Measurements from ENCODE around the gene ZNF428.
"Not testable (repeated sequence)": the region's sequence is repeated elsewhere in the genome, so short reads cannot be mapped to it uniquely, and the experiment has no call there.

The ZNF428 gene

DNA sequence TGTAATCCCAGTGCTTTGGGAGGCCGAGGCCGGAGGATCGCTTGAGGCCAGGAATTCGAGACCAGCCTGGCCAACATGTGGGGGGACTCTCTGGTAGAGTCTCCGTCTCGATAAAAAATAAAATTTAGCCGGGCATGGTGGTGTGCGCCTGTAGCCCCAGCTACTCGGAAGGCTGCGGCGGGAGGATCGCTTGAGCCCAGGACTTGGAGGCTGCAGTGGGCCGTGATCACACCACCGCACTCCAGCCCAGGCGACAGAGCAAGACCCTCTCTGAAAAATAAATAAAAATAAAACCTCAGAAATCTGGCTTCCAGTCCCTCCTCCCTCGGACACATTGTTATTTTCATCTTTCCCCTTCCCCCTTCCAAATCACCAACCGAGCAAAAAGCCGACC, 23.8 kb downstream of the ZNF428 start:
- no peaks in the 10 kb centered on the region for H3K27me3 ChIP-seq (replicated peaks; ENCODE audit: control insufficient read depth, insufficient read depth, low read length, poor library complexity, severe bottlenecking)
- no peak for DNase-seq
- H3K27ac ChIP-seq (ENCODE audit: insufficient read depth, low read length, poor library complexity, severe bottlenecking), result peak overlapping the region; percentile 97
- H3K9me3 ChIP-seq (ENCODE audit: control insufficient read depth, low read length), result no peaks in the 10 kb centered on the region
- peaks cover 31% of the 10 kb centered on the region for H3K36me3 ChIP-seq (ENCODE audit: control insufficient read depth, insufficient read depth, low read length)
- peak overlapping the region; percentile 79 for H3K4me3 ChIP-seq (ENCODE audit: insufficient read depth, low read depth, low read length, poor library complexity, severe bottlenecking)
- H3K4me1 ChIP-seq (ENCODE audit: control insufficient read depth, insufficient read depth, low read length, poor library complexity, severe bottlenecking), result peaks cover 23% of the 10 kb centered on the region

GRCh38 chr19:43594710-43595604, 24.5 kb downstream of the ZNF428 start:
- Histone ChIP-seq H3K9me3 (ENCODE audit: control insufficient read depth, low read length) (no peaks in the 10 kb centered on the region), H3K36me3 (ENCODE audit: control insufficient read depth, insufficient read depth, low read length) (peaks cover 31% of the 10 kb centered on the region), H3K27ac (ENCODE audit: insufficient read depth, low read length, poor library complexity, severe bottlenecking) (peak overlapping the region; percentile 97), H3K4me1 (ENCODE audit: control insufficient read depth, insufficient read depth, low read length, poor library complexity, severe bottlenecking) (peaks cover 23% of the 10 kb centered on the region), H3K4me3 (ENCODE audit: insufficient read depth, low read depth, low read length, poor library complexity, severe bottlenecking) (peak overlapping the region; percentile 79), H3K27me3 (replicated peaks; ENCODE audit: control insufficient read depth, insufficient read depth, low read length, poor library complexity, severe bottlenecking) (no peaks in the 10 kb centered on the region)
- peak; percentile 54 to 67 (median 63) for DNase-seq

DNA sequence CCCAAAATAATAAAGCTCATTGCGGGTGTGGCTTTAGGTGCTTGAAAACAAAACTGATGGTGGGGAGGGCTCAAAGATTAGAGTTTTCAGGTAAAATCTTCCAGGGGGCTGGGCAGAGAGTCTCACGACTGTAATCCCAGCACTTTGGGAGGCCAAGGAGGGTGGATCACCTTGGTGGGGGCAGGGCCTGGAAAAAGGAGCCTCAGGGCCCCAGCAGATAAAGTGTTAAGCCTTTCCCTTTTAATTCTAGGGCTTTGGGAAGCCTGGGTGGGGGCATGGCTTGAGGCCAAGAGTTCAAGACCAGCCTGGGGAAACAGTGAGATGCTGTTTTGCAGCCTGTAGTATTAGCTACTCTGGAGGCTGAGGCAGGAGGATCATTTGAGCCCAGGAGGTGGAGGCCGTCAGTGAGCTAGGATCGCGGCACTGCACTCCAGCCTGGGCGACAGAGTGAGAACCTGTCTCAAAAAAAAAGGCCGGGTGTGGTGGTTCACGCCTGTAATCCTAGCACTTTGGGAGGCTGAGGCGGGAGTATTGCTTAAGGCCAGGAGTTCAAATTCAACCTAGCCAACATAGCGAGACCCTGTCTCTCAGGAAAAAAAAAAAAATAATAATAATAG, 25.2 kb downstream of the ZNF428 start:
- H3K4me3 ChIP-seq (ENCODE audit: insufficient read depth, low read depth, low read length, poor library complexity, severe bottlenecking), result peak overlapping the region; percentile 79
- H3K36me3 ChIP-seq (ENCODE audit: control insufficient read depth, insufficient read depth, low read length), result peaks cover 26% of the 10 kb centered on the region
- DNase-seq, result no peak
- H3K4me1 ChIP-seq (ENCODE audit: control insufficient read depth, insufficient read depth, low read length, poor library complexity, severe bottlenecking), result peaks cover 23% of the 10 kb centered on the region
- no peaks in the 10 kb centered on the region for H3K9me3 ChIP-seq (ENCODE audit: control insufficient read depth, low read length)
- H3K27me3 ChIP-seq (replicated peaks; ENCODE audit: control insufficient read depth, insufficient read depth, low read length, poor library complexity, severe bottlenecking), result no peaks in the 10 kb centered on the region
- H3K27ac ChIP-seq (ENCODE audit: insufficient read depth, low read length, poor library complexity, severe bottlenecking), result peak overlapping the region; percentile 97

GRCh38 chr19:43592800-43593350, 26.6 kb downstream of the ZNF428 start:
- Histone ChIP-seq H3K4me3 (ENCODE audit: insufficient read depth, low read depth, low read length, poor library complexity, severe bottlenecking) (no peak overlapping the region), H3K9me3 (ENCODE audit: control insufficient read depth, low read length) (no peaks in the 10 kb centered on the region), H3K4me1 (ENCODE audit: control insufficient read depth, insufficient read depth, low read length, poor library complexity, severe bottlenecking) (peaks cover 19% of the 10 kb centered on the region), H3K36me3 (ENCODE audit: control insufficient read depth, insufficient read depth, low read length) (peaks cover 16% of the 10 kb centered on the region), H3K27ac (ENCODE audit: insufficient read depth, low read length, poor library complexity, severe bottlenecking) (no peak overlapping the region), H3K27me3 (replicated peaks; ENCODE audit: control insufficient read depth, insufficient read depth, low read length, poor library complexity, severe bottlenecking) (no peaks in the 10 kb centered on the region)
- DNase-seq, result no peak

DNA sequence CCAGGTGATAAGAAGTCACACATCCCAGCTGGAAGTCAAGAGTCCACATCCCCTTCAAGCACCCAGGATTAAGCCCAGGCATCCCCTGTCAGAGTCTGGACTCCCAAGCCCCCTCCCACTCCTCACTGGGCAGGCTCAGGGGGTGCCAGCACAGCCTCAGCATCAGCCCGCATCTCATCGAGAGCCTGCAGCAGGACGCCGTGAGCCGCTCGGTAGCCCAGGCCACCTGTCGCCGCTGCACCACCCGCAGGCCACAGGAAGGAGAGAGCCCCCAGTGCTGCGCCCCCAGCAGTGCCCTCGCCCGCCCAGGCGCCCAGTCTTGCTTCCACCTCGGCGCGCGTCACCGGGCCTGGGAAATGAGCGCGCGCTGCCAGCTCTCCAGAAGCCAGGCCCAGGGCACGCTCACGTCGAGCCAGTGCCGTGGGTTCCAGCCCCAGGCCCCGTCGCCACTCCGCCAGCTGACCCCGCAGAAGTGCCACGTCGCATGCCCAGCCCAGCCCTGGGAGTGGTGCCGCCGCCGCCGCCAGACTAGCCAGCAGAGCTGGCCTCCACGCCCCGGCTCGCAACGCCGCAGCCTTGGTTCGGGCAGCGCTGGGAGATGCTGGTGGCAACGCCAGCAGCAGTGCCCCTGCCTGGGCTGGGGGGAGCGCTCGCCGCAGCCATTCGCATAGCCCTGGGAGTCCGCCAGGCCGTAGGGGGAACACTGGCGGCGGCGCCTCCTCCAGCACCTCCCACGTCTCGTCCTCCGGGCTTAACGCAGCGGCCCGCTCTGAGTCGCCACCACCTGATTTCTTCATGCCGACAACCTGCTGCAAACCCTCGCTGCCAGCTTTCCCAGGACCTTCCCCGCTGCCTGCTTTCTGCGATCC, 27.3 kb downstream of the ZNF428 start:
- H3K36me3 ChIP-seq (ENCODE audit: control insufficient read depth, insufficient read depth, low read length), result peaks cover 16% of the 10 kb centered on the region

DNA sequence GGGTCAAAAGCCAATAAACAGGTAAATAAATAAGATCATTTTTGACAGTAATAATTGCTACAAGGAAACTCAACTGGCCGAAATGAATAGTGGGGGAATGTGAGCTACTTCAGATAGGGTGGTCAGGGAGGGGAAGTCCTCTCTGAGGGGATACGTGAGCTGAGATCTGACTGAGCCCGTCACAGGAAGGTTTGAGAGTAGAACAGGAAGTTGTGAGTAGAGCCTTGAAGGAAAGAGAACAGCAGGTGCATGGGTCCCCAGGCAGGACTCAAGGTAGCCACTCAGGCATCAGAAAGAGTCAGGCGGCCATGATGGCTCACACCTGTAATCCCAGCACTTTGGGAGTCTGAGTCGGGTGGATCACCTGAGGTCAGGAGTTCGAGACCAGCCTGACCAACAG, 29.8 kb downstream of the ZNF428 start:
- DNase-seq, result no peak
- H3K4me3 ChIP-seq (ENCODE audit: insufficient read depth, low read depth, low read length, poor library complexity, severe bottlenecking), result no peak overlapping the region
- no peak overlapping the region for H3K27ac ChIP-seq (ENCODE audit: insufficient read depth, low read length, poor library complexity, severe bottlenecking)
- H3K27me3 ChIP-seq (replicated peaks; ENCODE audit: control insufficient read depth, insufficient read depth, low read length, poor library complexity, severe bottlenecking), result no peaks in the 10 kb centered on the region
- H3K4me1 ChIP-seq (ENCODE audit: control insufficient read depth, insufficient read depth, low read length, poor library complexity, severe bottlenecking), result no peaks in the 10 kb centered on the region
- peaks cover 16% of the 10 kb centered on the region for H3K36me3 ChIP-seq (ENCODE audit: control insufficient read depth, insufficient read depth, low read length)
- H3K9me3 ChIP-seq (ENCODE audit: control insufficient read depth, low read length), result no peaks in the 10 kb centered on the region

More for the DNA sequence above, 27.3 kb downstream of the ZNF428 start:
- H3K9me3 ChIP-seq (ENCODE audit: control insufficient read depth, low read length), result no peaks in the 10 kb centered on the region
- DNase-seq, result no peak
- no peak overlapping the region for H3K4me3 ChIP-seq (ENCODE audit: insufficient read depth, low read depth, low read length, poor library complexity, severe bottlenecking)
- peaks cover 12% of the 10 kb centered on the region for H3K4me1 ChIP-seq (ENCODE audit: control insufficient read depth, insufficient read depth, low read length, poor library complexity, severe bottlenecking)
- no peaks in the 10 kb centered on the region for H3K27me3 ChIP-seq (replicated peaks; ENCODE audit: control insufficient read depth, insufficient read depth, low read length, poor library complexity, severe bottlenecking)
- H3K27ac ChIP-seq (ENCODE audit: insufficient read depth, low read length, poor library complexity, severe bottlenecking), result no peak overlapping the region

DNA sequence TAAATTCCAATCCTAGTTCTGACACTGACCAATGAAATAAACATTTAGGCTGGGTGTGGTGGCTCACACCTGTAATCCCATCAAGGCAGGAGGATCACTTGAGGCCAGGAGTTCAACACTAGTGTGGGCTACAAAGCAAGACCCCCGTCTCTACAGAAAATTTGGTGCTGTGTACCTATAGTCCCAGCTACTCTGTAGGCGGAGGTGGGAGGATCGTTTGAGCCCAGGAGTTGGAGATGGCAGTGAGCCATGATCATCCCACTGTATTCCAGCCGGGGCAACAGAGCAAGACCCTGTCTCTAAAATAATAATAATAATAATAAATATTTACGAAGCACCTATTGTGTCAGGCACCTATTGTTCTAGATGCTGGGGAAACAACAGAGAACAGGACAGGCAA, 30.2 kb downstream of the ZNF428 start:
- peaks cover 16% of the 10 kb centered on the region for H3K36me3 ChIP-seq (ENCODE audit: control insufficient read depth, insufficient read depth, low read length)
- no peak for DNase-seq
- H3K9me3 ChIP-seq (ENCODE audit: control insufficient read depth, low read length), result no peaks in the 10 kb centered on the region
- no peaks in the 10 kb centered on the region for H3K27me3 ChIP-seq (replicated peaks; ENCODE audit: control insufficient read depth, insufficient read depth, low read length, poor library complexity, severe bottlenecking)
- no peak overlapping the region for H3K4me3 ChIP-seq (ENCODE audit: insufficient read depth, low read depth, low read length, poor library complexity, severe bottlenecking)
- no peak overlapping the region for H3K27ac ChIP-seq (ENCODE audit: insufficient read depth, low read length, poor library complexity, severe bottlenecking)
- no peaks in the 10 kb centered on the region for H3K4me1 ChIP-seq (ENCODE audit: control insufficient read depth, insufficient read depth, low read length, poor library complexity, severe bottlenecking)

DNA sequence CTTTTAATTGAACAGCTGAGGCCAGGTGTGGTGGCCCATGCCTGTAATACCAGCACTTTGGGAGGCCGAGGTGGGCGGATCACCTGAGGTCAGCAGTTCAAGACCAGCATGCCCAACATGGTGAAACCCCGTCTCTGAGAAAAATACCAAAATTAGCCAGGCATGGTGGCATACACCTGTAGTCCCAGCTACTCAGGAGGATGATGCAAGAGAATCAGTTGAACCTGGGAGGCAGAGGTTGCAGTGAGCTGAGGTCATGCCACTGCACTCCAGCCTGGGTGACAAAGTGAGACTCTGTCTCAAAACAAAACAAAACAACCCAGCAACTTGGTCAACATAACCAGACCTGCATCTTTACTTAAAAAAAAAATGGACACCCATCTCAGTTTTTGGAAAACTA, 32.4 kb downstream of the ZNF428 start:
- not testable (repeated sequence) for H3K36me3 ChIP-seq (ENCODE audit: control insufficient read depth, insufficient read depth, low read length); DNase-seq

GRCh38 chr19:43586346-43586745, 33.1 kb downstream of the ZNF428 start:
- Histone ChIP-seq H3K27me3 (replicated peaks; ENCODE audit: control insufficient read depth, insufficient read depth, low read length, poor library complexity, severe bottlenecking) (no peaks in the 10 kb centered on the region), H3K9me3 (ENCODE audit: control insufficient read depth, low read length) (no peaks in the 10 kb centered on the region), H3K4me1 (ENCODE audit: control insufficient read depth, insufficient read depth, low read length, poor library complexity, severe bottlenecking) (no peaks in the 10 kb centered on the region), H3K27ac (ENCODE audit: insufficient read depth, low read length, poor library complexity, severe bottlenecking) (no peak overlapping the region), H3K36me3 (ENCODE audit: control insufficient read depth, insufficient read depth, low read length) (peaks cover 4% of the 10 kb centered on the region), H3K4me3 (ENCODE audit: insufficient read depth, low read depth, low read length, poor library complexity, severe bottlenecking) (no peak overlapping the region)
- no peak for DNase-seq

More for the DNA sequence above, 32.4 kb downstream of the ZNF428 start:
- not testable (repeated sequence) for H3K27me3 ChIP-seq (replicated peaks; ENCODE audit: control insufficient read depth, insufficient read depth, low read length, poor library complexity, severe bottlenecking); H3K27ac ChIP-seq (ENCODE audit: insufficient read depth, low read length, poor library complexity, severe bottlenecking); H3K4me1 ChIP-seq (ENCODE audit: control insufficient read depth, insufficient read depth, low read length, poor library complexity, severe bottlenecking); H3K4me3 ChIP-seq (ENCODE audit: insufficient read depth, low read depth, low read length, poor library complexity, severe bottlenecking); H3K9me3 ChIP-seq (ENCODE audit: control insufficient read depth, low read length)
